Panc1 (cell line): ENCODE measurements around the gene ALDH1A3. TPM values are rescaled to one million over a fixed set of nuclear protein-coding genes. Genes with fewer than 3 reads are reported as not detected.

ENCODE experiments used
- ATAC-seq: fragments of 200-7000 bp; cut with Tn5 transposase; 2 replicates; pipeline ENCODE4 v1.9.1; 2020; ENCODE audit warnings: mild to moderate bottlenecking, moderate library complexity
- BruUV-seq: library from RNA; stranded (reverse); fragments of 400-500 nt; replicated peaks from 2 replicates; lab custom pipeline; 2021; lab: Mats Ljungman, UMichigan
- CTCF ChIA-PET: fragments of 300-600 bp; sonication (Branson Sonifier 250); formaldehyde crosslinking; loops from one replicate; lab custom pipeline; 2022; ENCODE audit warnings: antibody characterized with exemption; lab: Charles Lee
- POLR2A ChIA-PET: fragments of 300-600 bp; sonication (Branson Sonifier 250); formaldehyde crosslinking; loops from one replicate; lab custom pipeline; 2022; ENCODE audit warnings: antibody characterized with exemption; lab: Charles Lee
- DNase-seq: peaks from one replicate; pipeline ENCODE4 v3.0.0-alpha.2; 2010; ENCODE audit warnings: low read depth, low spot score
- H3K27ac ChIP-seq: 2 replicates; pipeline ENCODE4 v1.5.1; 2011; ENCODE audit warnings: mild to moderate bottlenecking, low read length, inconsistent platforms
- H3K27me3 ChIP-seq: fragments of 200-500 bp; sonication (Bioruptor generic); 2 replicates; pipeline ENCODE4 v1.6.0; 2014; ENCODE audit warnings: low read length, inconsistent platforms; ENCODE audit not compliant: control insufficient read depth, insufficient read depth
- H3K36me3 ChIP-seq: fragments of 200-500 bp; sonication (Bioruptor generic); 2 replicates; pipeline ENCODE4 v1.5.1; 2014; ENCODE audit warnings: inconsistent platforms, mild to moderate bottlenecking, low read length, moderate library complexity; ENCODE audit not compliant: control insufficient read depth, insufficient read depth
- H3K4me1 ChIP-seq: 2 replicates; pipeline ENCODE4 v1.5.1; 2011; ENCODE audit warnings: inconsistent platforms, mild to moderate bottlenecking, low read length, moderate library complexity; ENCODE audit not compliant: control insufficient read depth, insufficient read depth
- H3K4me3 ChIP-seq, 2 experiments: 2 replicates each; pipeline ENCODE4 v1.5.1; 2011 to 2012; ENCODE audit warnings: low read depth in 2 of 2, low read length in 2 of 2, mild to moderate bottlenecking in 2 of 2, inconsistent platforms in 1 of 2, moderate library complexity in 1 of 2
- H3K9me3 ChIP-seq: fragments of 200-500 bp; sonication (Bioruptor generic); 2 replicates; pipeline ENCODE4 v1.5.1; 2014; ENCODE audit warnings: low read depth, mild to moderate bottlenecking, inconsistent platforms, low read length, moderate library complexity; ENCODE audit not compliant: control insufficient read depth, insufficient read depth
- CTCF ChIP-seq: fragments of 450-650 bp; IDR thresholded peaks from 2 replicates; pipeline ENCODE4 v1.5.1; 2017; ENCODE audit warnings: mild to moderate bottlenecking
- POLR2AphosphoS5 ChIP-seq: IDR thresholded peaks from 2 replicates; pipeline ENCODE4 v1.6.1; 2012; ENCODE audit warnings: mild to moderate bottlenecking, low read depth, low read length, moderate library complexity
- REST ChIP-seq, 2 experiments: IDR thresholded peaks; 2 replicates each; pipeline ENCODE4 v1.6.1; 2011 to 2012; ENCODE audit warnings: low read depth in 2 of 2, control low read depth in 1 of 2, low read length in 1 of 2, mild to moderate bottlenecking in 1 of 2, moderate library complexity in 1 of 2; ENCODE audit not compliant: insufficient read depth in 1 of 2
- SIN3A ChIP-seq: IDR thresholded peaks from 2 replicates; pipeline ENCODE4 v1.6.1; 2012; ENCODE audit warnings: low read depth, mild to moderate bottlenecking, low read length, moderate library complexity, borderline replicate concordance; ENCODE audit not compliant: insufficient read depth
- TCF7L2 ChIP-seq: IDR thresholded peaks from 2 replicates; pipeline ENCODE4 v1.6.1; 2011; ENCODE audit warnings: mild to moderate bottlenecking, low read depth, low read length, inconsistent platforms
- in situ Hi-C: cut with HindIII; loops from 2 replicates; pipeline ENCODE4 v1.10.0; 2016; ENCODE audit warnings: low sequenced_read_pairs, low pct_unique_long_range_greater_than_20kb
- intact Hi-C: fragments of 100-400 bp; cut with micrococcal nuclease; formaldehyde crosslinking; loops from one replicate; pipeline ENCODE4 v1.10.0; 2022; ENCODE audit not compliant: unreplicated experiment
- total RNA-seq: library from RNA; stranded (reverse); gene quantifications from one replicate; pipeline ENCODE4 v1.2.1, GENCODE V29; 2021; ENCODE audit not compliant: unreplicated experiment

Gene ALDH1A3
- total RNA-seq, 1 experiment from 2014 or later, result 143 TPM

GRCh38 chr15:100920516-100921135, 41.0 kb downstream of the ALDH1A3 start:
- TF ChIP-seq SIN3A (no peak), POLR2AphosphoS5 (no peak), CTCF (no peak), REST (IDR thresholded peaks at IDR 0.05; ENCODE audit: insufficient read depth in 1 of 2, low read depth in 2 of 2, low read length in 1 of 2) (no peak; a peak in 1 of 4 replicates), TCF7L2 (no peak)
- peak overlapping the region; percentile 69 for H3K4me3 ChIP-seq
- peaks cover 47% of the 10 kb centered on the region for H3K4me1 ChIP-seq
- peaks cover 21% of the 10 kb centered on the region for H3K36me3 ChIP-seq
- ATAC-seq, result no peak
- no TSS peak for BruUV-seq
- in situ Hi-C loops (no loop called here), intact Hi-C loops (loop anchor here (2.0 kb wide), 1 partner anchor 36 kb away; no protein-coding TSS in a partner anchor)
- no peak for DNase-seq
- CTCF ChIA-PET, result interaction anchor here (0.6 to 5.5 kb wide), 2 partner anchors 87 to 127 kb away, joined by 3 to 48 read pairs; no protein-coding TSS in a partner anchor
- peaks cover 1% of the 10 kb centered on the region for H3K9me3 ChIP-seq
- peak overlapping the region; percentile 99 for H3K27ac ChIP-seq
- no peaks in the 10 kb centered on the region for H3K27me3 ChIP-seq
- POLR2A ChIA-PET, result interaction anchor here (0.5 to 1.0 kb wide), 2 partner anchors 10 to 45 kb away, joined by 3 to 5 read pairs; no protein-coding TSS in a partner anchor

GRCh38 chr15:100922192-100923040, 42.8 kb downstream of the ALDH1A3 start:
- ChIA-PET POLR2A (no interaction called here), CTCF (no interaction called here)
- no peaks in the 10 kb centered on the region for H3K9me3 ChIP-seq
- no peak for TF ChIP-seq CTCF
- no peak for TF ChIP-seq TCF7L2
- no peak for TF ChIP-seq POLR2AphosphoS5
- TF ChIP-seq REST (IDR thresholded peaks at IDR 0.05; ENCODE audit: insufficient read depth in 1 of 2, low read depth in 2 of 2, low read length in 1 of 2), result no peak
- TF ChIP-seq SIN3A, result no peak
- TSS peak; percentile 38 for BruUV-seq
- no peak overlapping the region for H3K4me3 ChIP-seq
- no peak for DNase-seq
- H3K36me3 ChIP-seq, result peaks cover 13% of the 10 kb centered on the region; the same call in 1 of the 2 replicates
- no peak for ATAC-seq
- peaks cover 41% of the 10 kb centered on the region for H3K4me1 ChIP-seq
- no peaks in the 10 kb centered on the region for H3K27me3 ChIP-seq
- in situ Hi-C loops, result no loop called here
- peak overlapping the region; percentile 99 for H3K27ac ChIP-seq
- intact Hi-C loops, result no loop called here
